Cardiac muscle cell (in vitro differentiated cells and primary cell): ENCODE measurements around the gene SLC35F3. TPM values are rescaled to one million over a fixed set of nuclear protein-coding genes. Genes with fewer than 3 reads are reported as not detected.
A peak's percentile ranks its signal among the peaks of the same experiment; 100 is the strongest.

Experiments
- DNase-seq, 2 donors: peaks; one replicate each; pipeline versions ENCODE4 v3.0.0 to v3.0.0-alpha.2; 2010 to 2017; ENCODE audit warnings: low read depth in 1 of 2, low spot score in 1 of 2
- H3K27ac ChIP-seq: fragments of 200-600 bp; sonication (generic); 2 replicates; pipeline ENCODE4 v1.5.1; 2016
- H3K27me3 ChIP-seq: fragments of 200-600 bp; sonication (generic); 2 replicates; pipeline ENCODE4 v1.6.0; 2016; ENCODE audit warnings: control low read depth
- H3K36me3 ChIP-seq: fragments of 200-600 bp; sonication (generic); 2 replicates; pipeline ENCODE4 v1.5.1; 2016; ENCODE audit warnings: control low read depth
- H3K4me1 ChIP-seq: fragments of 200-600 bp; sonication (generic); 2 replicates; pipeline ENCODE4 v1.8.1; 2017; ENCODE audit warnings: low read depth, mild to moderate bottlenecking, mixed run types
- H3K4me3 ChIP-seq: fragments of 200-600 bp; sonication (generic); 2 replicates; pipeline ENCODE4 v1.5.1; 2016; ENCODE audit warnings: mild to moderate bottlenecking
- H3K9me3 ChIP-seq: fragments of 200-600 bp; sonication (generic); 2 replicates; pipeline ENCODE4 v1.5.1; 2017; ENCODE audit warnings: low read depth, mild to moderate bottlenecking, control low read depth
- CTCF ChIP-seq: IDR thresholded peaks from 2 replicates; pipeline ENCODE4 v1.5.1; 2012; ENCODE audit warnings: low read depth, mild to moderate bottlenecking, low read length
- polyA plus RNA-seq: library from polyadenylated mRNA; unstranded; fragments of >200 nt; fragmentation: Nextera tagmentation; extraction: Ambion mirVana; gene quantifications from 2 replicates; pipeline ENCODE4 v1.2.1, GENCODE V29; 2016
- total RNA-seq: library from RNA; depleted of rRNA; stranded (reverse); fragments of >200 nt; gene quantifications from 2 replicates; pipeline ENCODE4 v1.2.3, GENCODE V29; 2016

The SLC35F3 gene
- total and polyA plus RNA-seq, 2 experiments from 2014 or later, result 0.98 to 2.0 TPM

DNA sequence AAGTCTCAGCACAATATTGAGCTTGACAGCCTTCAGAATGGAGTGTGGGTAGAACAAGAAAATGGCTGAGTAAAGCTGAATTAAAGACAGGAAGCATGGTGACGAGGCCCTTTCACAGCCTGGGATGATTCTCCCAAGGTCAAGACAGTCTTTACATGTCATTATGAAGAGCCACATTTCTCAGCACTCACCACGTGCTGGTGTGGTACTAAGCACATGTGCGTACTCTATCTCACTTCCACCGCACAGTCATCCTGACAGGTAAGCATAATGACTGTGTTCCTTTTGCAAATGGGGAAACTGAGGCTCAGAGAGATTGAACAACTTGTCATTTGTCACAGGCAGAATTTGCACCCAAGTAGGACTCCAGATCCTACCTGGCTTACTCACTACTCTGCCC lies 376.0 kb downstream of the SLC35F3 start:
- DNase-seq, result no peak
- H3K4me3 ChIP-seq, result no peak overlapping the region
- no peaks in the 10 kb centered on the region for H3K36me3 ChIP-seq
- no peak for TF ChIP-seq CTCF
- H3K9me3 ChIP-seq, result no peaks in the 10 kb centered on the region
- H3K27ac ChIP-seq, result no peak overlapping the region
- no peaks in the 10 kb centered on the region for H3K4me1 ChIP-seq
- no peaks in the 10 kb centered on the region for H3K27me3 ChIP-seq

DNA sequence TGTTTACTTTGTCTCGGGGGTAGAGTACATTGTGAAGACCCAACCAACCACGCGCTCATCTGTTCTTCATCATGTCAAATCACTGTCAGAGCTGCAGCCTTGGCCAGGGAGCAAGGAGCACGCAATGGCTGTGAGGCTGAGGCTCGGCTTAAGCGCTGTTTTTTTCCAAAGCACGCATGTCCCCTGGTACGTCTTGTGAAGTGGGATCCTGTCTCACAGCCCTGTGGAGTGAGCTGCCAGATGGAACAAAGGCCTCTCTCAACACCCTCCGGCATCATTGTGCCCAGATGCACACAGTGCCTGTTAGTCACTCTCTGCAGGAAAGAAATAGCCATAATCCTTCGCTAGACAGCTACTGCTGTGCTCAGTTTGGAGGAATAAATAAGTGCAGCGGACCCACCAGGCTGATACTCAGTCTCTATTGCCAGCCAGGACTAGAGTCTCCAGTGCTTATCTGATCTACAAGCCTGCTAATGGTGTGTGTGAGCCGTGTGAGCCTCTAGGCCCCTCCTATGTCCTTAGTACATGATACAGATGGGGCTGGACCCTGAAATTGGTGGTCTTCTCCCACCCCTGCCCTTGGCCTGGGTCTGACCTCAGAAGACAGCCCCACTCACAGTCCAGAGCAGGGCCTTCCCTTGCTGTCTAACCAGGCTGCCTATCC lies 377.5 kb downstream of the SLC35F3 start:
- Histone ChIP-seq H3K4me3 (no peak overlapping the region), H3K27me3 (no peaks in the 10 kb centered on the region), H3K36me3 (no peaks in the 10 kb centered on the region), H3K4me1 (no peaks in the 10 kb centered on the region), H3K9me3 (no peaks in the 10 kb centered on the region), H3K27ac (peak overlapping the region; percentile 30)
- TF ChIP-seq CTCF, result no peak
- DNase-seq, result peak in 1 of 2 donors; percentile 15

DNA sequence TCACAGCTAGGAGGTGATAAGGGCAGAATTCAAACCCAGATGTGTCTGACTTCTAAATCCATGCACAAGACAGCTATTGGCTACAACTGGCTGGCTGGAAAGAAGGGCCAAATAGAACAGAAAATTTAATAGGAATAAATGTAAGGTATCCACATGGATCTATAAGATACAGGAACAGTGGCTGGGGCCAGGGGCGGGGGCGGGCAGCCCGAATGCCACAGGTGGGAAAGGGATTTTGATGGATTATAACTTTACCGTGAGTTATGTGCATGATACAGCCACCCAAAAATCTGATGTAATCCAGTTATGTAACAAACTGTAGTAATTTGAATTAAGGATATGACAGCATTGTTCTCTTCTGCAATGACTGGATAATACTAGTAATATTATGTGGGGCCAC lies 381.7 kb downstream of the SLC35F3 start:
- Histone ChIP-seq H3K9me3 (no peaks in the 10 kb centered on the region), H3K27ac (no peak overlapping the region), H3K27me3 (no peaks in the 10 kb centered on the region), H3K36me3 (no peaks in the 10 kb centered on the region), H3K4me3 (no peak overlapping the region), H3K4me1 (no peaks in the 10 kb centered on the region)
- DNase-seq, result no peak
- TF ChIP-seq CTCF, result no peak

- TF ChIP-seq CTCF, result no peak
These were observed 384.5 kb downstream of the SLC35F3 start for GRCh38 chr1:234288946-234289345.

GRCh38 chr1:234289538-234290305 lies 385.2 kb downstream of the SLC35F3 start:
- H3K9me3 ChIP-seq, result no peaks in the 10 kb centered on the region
- H3K27ac ChIP-seq, result no peak overlapping the region
- H3K36me3 ChIP-seq, result no peaks in the 10 kb centered on the region
- H3K4me1 ChIP-seq, result no peaks in the 10 kb centered on the region
- H3K27me3 ChIP-seq, result no peaks in the 10 kb centered on the region
- no peak overlapping the region for H3K4me3 ChIP-seq
- no peak for DNase-seq
- TF ChIP-seq CTCF, result no peak

More at GRCh38 chr1:234288946-234289345, 384.5 kb downstream of the SLC35F3 start:
- H3K27ac ChIP-seq, result no peak overlapping the region
- H3K4me3 ChIP-seq, result no peak overlapping the region
- H3K27me3 ChIP-seq, result no peaks in the 10 kb centered on the region
- no peaks in the 10 kb centered on the region for H3K4me1 ChIP-seq
- no peak for DNase-seq
- no peaks in the 10 kb centered on the region for H3K36me3 ChIP-seq
- no peaks in the 10 kb centered on the region for H3K9me3 ChIP-seq
